GM13977 (cell line): ENCODE measurements around the gene CNIH3.

Experiments used
- DNase-seq: peaks from one replicate; pipeline ENCODE4 v3.0.0; 2012; ENCODE audit warnings: low spot score
- in situ Hi-C: fragments of 300-500 bp; cut with MboI; formaldehyde crosslinking; loops from one replicate; pipeline ENCODE4 v1.12.0; 2022; ENCODE audit warnings: low sequenced_read_pairs, low pct_unique_long_range_greater_than_20kb, mixed read lengths, inconsistent platforms; ENCODE audit not compliant: unreplicated experiment
- TF ChIP-seq, protein P1 (sequence below): IDR thresholded peaks from 2 replicates; pipeline ENCODE4 v1.5.1; 2012; ENCODE audit warnings: mild to moderate bottlenecking, control low read depth; ENCODE audit not compliant: insufficient read depth; ENCODE audit errors: extremely low read depth, missing control alignments

The CNIH3 gene

DNA sequence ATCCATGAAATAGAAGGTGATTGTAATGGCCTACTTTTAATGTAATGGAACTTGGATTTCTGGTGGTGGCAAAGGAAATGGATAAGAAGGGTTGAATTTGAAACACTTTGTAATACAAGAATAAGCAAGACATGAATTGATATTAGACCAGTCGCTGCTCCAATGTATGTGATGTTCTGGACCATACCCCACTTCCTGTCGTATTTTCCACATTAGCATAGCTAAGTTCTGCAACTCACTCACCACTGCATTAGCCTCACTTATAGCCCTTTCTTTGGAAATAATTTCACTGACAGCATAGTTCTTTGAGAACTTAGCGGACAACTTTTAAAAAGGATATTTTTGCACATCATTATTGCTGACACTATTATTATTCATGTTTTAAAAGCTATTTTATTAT is 32.3 kb upstream of the CNIH3 start:
- in situ Hi-C loops = no loop called here
- DNase-seq = no peak
- TF ChIP-seq, protein P1, sequence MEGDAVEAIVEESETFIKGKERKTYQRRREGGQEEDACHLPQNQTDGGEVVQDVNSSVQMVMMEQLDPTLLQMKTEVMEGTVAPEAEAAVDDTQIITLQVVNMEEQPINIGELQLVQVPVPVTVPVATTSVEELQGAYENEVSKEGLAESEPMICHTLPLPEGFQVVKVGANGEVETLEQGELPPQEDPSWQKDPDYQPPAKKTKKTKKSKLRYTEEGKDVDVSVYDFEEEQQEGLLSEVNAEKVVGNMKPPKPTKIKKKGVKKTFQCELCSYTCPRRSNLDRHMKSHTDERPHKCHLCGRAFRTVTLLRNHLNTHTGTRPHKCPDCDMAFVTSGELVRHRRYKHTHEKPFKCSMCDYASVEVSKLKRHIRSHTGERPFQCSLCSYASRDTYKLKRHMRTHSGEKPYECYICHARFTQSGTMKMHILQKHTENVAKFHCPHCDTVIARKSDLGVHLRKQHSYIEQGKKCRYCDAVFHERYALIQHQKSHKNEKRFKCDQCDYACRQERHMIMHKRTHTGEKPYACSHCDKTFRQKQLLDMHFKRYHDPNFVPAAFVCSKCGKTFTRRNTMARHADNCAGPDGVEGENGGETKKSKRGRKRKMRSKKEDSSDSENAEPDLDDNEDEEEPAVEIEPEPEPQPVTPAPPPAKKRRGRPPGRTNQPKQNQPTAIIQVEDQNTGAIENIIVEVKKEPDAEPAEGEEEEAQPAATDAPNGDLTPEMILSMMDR = no peak

DNA sequence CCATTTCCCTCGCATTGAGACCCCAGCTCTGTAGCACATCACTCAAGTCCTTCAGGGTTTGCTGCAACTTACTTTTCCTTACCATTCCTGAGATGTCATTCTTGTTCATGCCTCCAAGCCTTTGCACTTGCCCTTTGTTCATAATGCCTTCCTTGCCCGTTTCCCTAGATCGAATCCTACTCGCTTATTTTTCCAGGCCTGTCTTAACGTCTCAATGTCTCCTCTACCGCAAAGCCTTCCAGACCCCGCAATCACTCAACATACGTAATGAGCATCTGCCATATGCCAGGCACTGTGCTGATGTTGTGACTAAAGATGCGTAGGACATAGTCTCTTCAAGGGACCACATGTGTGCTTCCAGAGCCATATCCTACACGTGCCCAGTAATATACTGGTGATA is 31.1 kb upstream of the CNIH3 start:
- in situ Hi-C loops = no loop called here
- TF ChIP-seq, protein P1 = no peak
- no peak for DNase-seq

DNA sequence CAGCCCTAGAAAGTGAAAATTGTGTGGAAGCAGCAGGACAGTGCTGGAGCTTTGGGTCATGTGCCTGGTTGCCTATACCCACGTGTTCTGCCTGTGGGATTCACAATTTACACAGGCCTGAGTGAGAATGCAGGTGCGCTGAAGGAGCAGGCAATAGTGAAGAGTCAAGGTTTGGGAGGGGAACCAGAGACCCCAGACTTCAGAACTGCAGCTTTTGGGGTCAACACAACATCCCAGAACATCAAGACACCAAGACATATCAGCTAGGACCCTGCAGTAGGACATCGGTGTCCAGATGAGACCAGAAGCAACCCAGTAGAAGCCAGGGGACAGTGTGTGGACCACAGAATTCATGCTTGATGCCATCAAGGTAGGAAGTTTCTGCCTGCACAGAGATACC is 29.1 kb upstream of the CNIH3 start:
- TF ChIP-seq, protein P1 = no peak
- DNase-seq = no peak
- in situ Hi-C loops = no loop called here

DNA sequence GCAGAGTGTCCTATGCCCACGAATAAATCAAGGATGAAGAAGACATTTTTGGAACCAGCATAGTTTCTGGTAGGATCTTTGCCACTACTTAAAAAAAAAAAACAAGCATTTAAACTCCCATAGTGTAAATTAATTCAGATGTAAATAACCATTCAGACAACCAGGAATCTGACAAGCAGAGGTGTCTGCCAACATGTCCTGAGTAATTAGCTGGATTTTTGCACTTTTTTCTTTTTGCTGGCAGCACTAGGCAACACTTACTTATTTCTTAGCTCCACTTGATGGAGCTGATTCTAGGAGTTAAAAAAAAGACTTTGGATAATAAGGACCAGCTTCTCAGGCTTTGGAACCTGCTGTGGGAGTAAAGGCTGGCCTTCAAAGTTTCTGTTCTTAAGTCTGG is 27.6 kb upstream of the CNIH3 start:
- TF ChIP-seq, protein P1 = no peak
- DNase-seq = no peak
- in situ Hi-C loops = no loop called here

DNA sequence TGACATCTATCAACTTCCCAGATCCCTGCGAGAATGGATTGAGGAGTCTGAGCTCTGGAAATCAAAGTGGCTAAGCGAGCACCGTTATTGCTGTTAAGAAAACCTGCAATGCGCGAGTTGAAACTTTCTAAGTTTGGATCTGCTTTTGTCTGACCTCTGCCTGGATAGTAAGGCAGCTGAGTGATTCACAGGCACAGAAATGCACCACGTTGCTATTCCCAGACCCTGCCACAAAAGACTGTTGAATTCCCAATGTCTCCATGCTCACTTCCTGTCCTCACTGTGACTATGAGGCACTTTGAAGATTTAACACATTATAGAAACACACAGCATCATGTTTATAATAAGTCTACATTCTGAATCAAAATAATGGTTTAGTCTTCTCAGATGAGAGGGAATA is 27.1 kb upstream of the CNIH3 start:
- TF ChIP-seq, protein P1 = no peak
- in situ Hi-C loops = no loop called here
- no peak for DNase-seq

DNA sequence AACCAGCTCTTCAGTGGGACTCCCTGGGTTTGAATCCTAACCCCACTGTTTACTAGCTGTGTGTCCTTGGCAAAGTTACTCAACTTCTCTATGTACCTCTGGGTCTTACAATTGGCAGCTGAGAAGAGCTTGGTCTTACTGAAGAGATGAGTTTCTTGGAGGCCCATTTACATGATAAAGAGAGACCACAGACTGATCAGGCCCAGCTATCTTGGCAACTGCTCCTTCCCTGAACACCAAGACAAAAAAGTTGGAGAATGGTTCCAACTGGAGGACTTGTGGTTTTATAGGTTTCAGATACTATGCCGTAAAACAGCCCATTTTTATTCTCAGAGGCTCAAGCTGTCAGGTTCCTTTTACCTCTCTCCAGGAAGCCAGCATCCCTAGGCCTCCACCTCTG is 24.8 kb upstream of the CNIH3 start:
- in situ Hi-C loops = no loop called here
- TF ChIP-seq, protein P1 = no peak

More for the DNA sequence above, 24.8 kb upstream of the CNIH3 start:
- no peak for DNase-seq
